ENCODE data around the gene NT5C1A. TPM values are rescaled to one million over a fixed set of nuclear protein-coding genes. Genes with fewer than 3 reads are reported as not detected.

The NT5C1A gene
- total RNA-seq, result 1 to 10 TPM in 1 of 4 donors, not detected in 3; 1.1 TPM

GRCh38 chr1:39671793-39672550 is at the start of gene NT5C1A:
TSS of gene NT5C1A (minus strand) at chr1:39672107. CDS start at chr1:39672038, 69 bp downstream.
- H3K4me1 ChIP-seq, result peaks cover 0 to 23% (median 13%) of the 10 kb centered on the region in 3 donors
- H3K9me3 ChIP-seq, result no peaks in the 10 kb centered on the region
- H3K27me3 ChIP-seq, result peaks cover 51% of the 10 kb centered on the region
- H3K4me3 ChIP-seq, result peak within 1 kb of the TSS; percentile 28 to 57
- H3K27ac ChIP-seq, result no peak within 1 kb of the TSS
- TF ChIP-seq POLR2A (IDR thresholded peaks at IDR 0.05), result no peak
- TF ChIP-seq, protein P1, sequence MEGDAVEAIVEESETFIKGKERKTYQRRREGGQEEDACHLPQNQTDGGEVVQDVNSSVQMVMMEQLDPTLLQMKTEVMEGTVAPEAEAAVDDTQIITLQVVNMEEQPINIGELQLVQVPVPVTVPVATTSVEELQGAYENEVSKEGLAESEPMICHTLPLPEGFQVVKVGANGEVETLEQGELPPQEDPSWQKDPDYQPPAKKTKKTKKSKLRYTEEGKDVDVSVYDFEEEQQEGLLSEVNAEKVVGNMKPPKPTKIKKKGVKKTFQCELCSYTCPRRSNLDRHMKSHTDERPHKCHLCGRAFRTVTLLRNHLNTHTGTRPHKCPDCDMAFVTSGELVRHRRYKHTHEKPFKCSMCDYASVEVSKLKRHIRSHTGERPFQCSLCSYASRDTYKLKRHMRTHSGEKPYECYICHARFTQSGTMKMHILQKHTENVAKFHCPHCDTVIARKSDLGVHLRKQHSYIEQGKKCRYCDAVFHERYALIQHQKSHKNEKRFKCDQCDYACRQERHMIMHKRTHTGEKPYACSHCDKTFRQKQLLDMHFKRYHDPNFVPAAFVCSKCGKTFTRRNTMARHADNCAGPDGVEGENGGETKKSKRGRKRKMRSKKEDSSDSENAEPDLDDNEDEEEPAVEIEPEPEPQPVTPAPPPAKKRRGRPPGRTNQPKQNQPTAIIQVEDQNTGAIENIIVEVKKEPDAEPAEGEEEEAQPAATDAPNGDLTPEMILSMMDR (IDR thresholded peaks at IDR 0.05), result no peak
- WGBS, 2 donors (ENCODE audit: low coverage in 1 of 2), result 0 to 13% methylated on average over 1 of the region's 55 CpGs
- peak; percentile 40 for ATAC-seq
- H3K36me3 ChIP-seq, result no peaks in the 10 kb centered on the region

- Histone ChIP-seq H3K9me3 (no peaks in the 10 kb centered on the region), H3K27me3 (peaks cover 21% of the 10 kb centered on the region), H3K4me1 (no peaks in the 10 kb centered on the region), H3K4me3 (no peak overlapping the region), H3K36me3 (no peaks in the 10 kb centered on the region), H3K27ac (no peak overlapping the region)
- no peak for ATAC-seq
- TF ChIP-seq POLR2AphosphoS5 (IDR thresholded peaks at IDR 0.05), result no peak
These were observed 49.8 kb upstream of the NT5C1A start for GRCh38 chr1:39721664-39722063.

DNA sequence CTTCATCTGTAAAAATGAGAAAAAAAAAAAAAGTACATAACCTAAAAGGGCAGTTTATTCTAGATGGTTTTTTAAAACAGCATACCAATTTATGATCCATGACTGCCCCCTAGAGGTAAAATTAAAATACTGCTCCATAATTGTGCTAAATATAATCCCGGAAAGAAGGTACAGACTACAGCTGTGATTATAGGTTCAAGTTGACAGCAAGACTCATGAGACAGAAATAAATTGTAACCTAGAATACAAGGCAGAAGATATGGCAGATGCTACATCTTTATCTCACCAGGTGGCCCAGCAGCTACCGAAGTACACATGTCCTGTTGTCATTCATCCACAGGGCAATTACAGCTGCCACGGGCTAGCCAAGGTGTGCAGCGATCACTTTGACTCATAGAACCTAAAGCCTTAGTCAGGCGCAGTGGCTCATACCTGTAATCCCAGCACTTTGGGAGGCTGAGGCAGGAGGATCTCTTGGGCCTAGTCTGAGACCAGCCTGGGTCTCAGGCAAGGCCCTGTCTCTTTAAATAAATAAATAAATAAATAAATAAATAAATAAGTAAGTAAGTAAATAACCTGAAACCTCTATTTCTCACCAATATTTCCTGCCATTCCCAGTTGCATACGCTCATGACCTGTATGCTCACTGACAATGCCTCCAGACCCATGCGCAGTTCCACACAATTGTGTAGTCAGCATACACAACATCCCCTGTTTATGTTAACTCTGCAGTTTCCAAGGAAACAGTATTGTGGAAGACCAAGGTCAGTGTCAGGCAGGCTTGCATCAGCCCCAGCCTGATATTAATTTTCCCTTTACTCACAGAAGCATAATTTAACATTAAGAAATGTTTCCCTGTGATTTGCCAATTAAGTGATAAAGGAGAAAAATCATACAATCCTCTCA is 48.4 kb upstream of the NT5C1A start:
- peaks cover 24% of the 10 kb centered on the region for H3K27me3 ChIP-seq
- 35 to 41% methylated on average over 7 of the region's 7 CpGs for WGBS, 2 donors (ENCODE audit: low coverage in 1 of 2)
- no peaks in the 10 kb centered on the region for H3K4me1 ChIP-seq
- H3K9me3 ChIP-seq, result no peaks in the 10 kb centered on the region
- H3K4me3 ChIP-seq, result no peak overlapping the region
- TF ChIP-seq, protein P1 (IDR thresholded peaks at IDR 0.05), result peak; percentile 64 to 80 (median 70)
- no peak for TF ChIP-seq POLR2AphosphoS5 (IDR thresholded peaks at IDR 0.05)
- no peak overlapping the region for H3K27ac ChIP-seq
- H3K36me3 ChIP-seq, result no peaks in the 10 kb centered on the region
- peak; percentile 55 for ATAC-seq

DNA sequence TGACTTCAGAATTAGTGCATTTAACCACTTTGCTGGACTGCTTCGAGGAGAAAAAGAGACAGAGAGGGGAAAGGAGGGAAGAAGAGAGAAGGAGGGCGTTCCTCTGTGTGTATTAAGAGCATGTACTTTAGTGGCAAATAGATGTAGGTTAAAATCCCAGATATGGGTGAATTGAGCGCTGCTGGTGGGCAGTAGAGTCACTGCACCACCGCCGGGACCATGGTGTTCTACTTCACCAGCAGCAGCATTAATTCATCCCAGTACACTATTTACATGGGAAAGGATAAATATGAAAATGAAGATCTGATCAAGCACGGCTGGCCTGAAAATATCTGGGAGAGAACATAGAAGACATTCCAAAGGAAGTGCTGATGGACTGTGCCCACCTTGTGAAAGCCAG is 45.9 kb upstream of the NT5C1A start:
- no peaks in the 10 kb centered on the region for H3K4me1 ChIP-seq
- no peaks in the 10 kb centered on the region for H3K9me3 ChIP-seq
- no peak overlapping the region for H3K27ac ChIP-seq
- ATAC-seq, result no peak
- H3K27me3 ChIP-seq, result peaks cover 47% of the 10 kb centered on the region
- 39 to 54% methylated on average over 4 to 6 of the region's 6 CpGs for WGBS, 2 donors (ENCODE audit: low coverage in 1 of 2)
- no peak overlapping the region for H3K4me3 ChIP-seq
- no peaks in the 10 kb centered on the region for H3K36me3 ChIP-seq
- TF ChIP-seq POLR2AphosphoS5 (IDR thresholded peaks at IDR 0.05) (no peak), POLR2A (IDR thresholded peaks at IDR 0.05) (no peak), EP300 (IDR thresholded peaks at IDR 0.05) (no peak)
- TF ChIP-seq, protein P1 (IDR thresholded peaks at IDR 0.05), result no peak

DNA sequence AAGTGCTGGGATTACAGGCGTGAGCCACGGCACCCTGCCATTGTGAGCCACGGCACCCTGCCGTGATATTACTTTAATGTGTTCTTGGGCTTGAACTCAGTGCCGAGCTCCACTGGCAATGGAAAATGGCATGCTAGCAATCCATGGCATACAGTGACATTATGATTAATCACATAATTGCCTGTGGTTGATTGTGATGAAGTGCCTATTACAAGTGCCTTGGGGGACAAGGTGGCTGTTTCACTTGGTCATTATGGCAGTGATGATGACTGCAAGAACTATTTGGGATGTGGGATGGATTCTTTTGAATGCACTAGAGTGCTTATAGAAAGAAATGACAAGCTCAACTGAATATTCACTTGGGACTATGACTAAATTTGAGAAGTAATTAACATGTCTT is 41.6 kb upstream of the NT5C1A start:
- TF ChIP-seq, protein P1 (IDR thresholded peaks at IDR 0.05), result no peak
- TF ChIP-seq POLR2A (IDR thresholded peaks at IDR 0.05) (no peak), EP300 (IDR thresholded peaks at IDR 0.05) (no peak), POLR2AphosphoS5 (IDR thresholded peaks at IDR 0.05) (no peak)
- H3K27ac ChIP-seq, result no peak overlapping the region
- no peak for ATAC-seq
- no peaks in the 10 kb centered on the region for H3K36me3 ChIP-seq
- no peaks in the 10 kb centered on the region for H3K4me1 ChIP-seq
- 83% methylated on average over 5 of the region's 5 CpGs; no CpG with 5 or more reads in 1 of the 2 donors for WGBS, 2 donors (ENCODE audit: low coverage in 1 of 2)
- no peak overlapping the region for H3K4me3 ChIP-seq
- no peaks in the 10 kb centered on the region for H3K9me3 ChIP-seq
- peaks cover 75% of the 10 kb centered on the region for H3K27me3 ChIP-seq

Data from gastroesophageal sphincter (tissue), 4 donors.